HFF-Myc (cell line): ENCODE measurements around the gene GRIA1.

ENCODE experiments used
- DNase-seq: peaks from one replicate; pipeline ENCODE4 v3.0.0-alpha.2; 2011; ENCODE audit warnings: low read depth; ENCODE audit errors: extremely low read depth
- H3K4me3 ChIP-seq: replicated peaks from 2 replicates; pipeline ENCODE4 v1.5.1; 2011; ENCODE audit warnings: low read depth, mild to moderate bottlenecking, control low read depth, low read length
- TF ChIP-seq, protein P1 (sequence below): IDR thresholded peaks from 2 replicates; pipeline ENCODE4 v1.5.1; 2012; ENCODE audit warnings: mild to moderate bottlenecking, low read depth, low read length, control low read depth; ENCODE audit errors: missing control alignments

The GRIA1 gene

GRCh38 chr5:153798830-153799229, 308.4 kb downstream of the GRIA1 start:
- DNase-seq, result no peak
- no peak overlapping the region for H3K4me3 ChIP-seq
- TF ChIP-seq, protein P1, sequence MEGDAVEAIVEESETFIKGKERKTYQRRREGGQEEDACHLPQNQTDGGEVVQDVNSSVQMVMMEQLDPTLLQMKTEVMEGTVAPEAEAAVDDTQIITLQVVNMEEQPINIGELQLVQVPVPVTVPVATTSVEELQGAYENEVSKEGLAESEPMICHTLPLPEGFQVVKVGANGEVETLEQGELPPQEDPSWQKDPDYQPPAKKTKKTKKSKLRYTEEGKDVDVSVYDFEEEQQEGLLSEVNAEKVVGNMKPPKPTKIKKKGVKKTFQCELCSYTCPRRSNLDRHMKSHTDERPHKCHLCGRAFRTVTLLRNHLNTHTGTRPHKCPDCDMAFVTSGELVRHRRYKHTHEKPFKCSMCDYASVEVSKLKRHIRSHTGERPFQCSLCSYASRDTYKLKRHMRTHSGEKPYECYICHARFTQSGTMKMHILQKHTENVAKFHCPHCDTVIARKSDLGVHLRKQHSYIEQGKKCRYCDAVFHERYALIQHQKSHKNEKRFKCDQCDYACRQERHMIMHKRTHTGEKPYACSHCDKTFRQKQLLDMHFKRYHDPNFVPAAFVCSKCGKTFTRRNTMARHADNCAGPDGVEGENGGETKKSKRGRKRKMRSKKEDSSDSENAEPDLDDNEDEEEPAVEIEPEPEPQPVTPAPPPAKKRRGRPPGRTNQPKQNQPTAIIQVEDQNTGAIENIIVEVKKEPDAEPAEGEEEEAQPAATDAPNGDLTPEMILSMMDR, result no peak

DNA sequence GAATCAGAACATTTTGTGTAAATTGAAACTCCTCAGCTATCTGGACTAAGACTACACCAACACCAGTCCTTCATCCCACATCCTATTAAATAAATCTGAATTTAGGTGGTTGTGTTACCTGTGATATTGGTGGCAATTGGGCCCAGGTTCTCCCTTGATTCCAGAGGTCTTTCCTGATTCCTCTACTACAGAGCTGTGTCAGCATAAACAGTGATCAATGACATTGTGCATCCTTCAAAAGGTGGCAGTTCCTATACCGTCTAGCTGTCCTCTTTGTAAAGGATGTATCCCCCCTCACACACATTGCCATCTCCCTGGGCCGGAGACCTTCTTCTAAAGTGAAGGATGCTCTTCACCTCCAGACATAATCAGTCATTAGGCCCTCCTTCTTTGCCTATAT, 309.0 kb downstream of the GRIA1 start:
- no peak overlapping the region for H3K4me3 ChIP-seq
- TF ChIP-seq, protein P1, result no peak

GRCh38 chr5:153802050-153802821, 311.8 kb downstream of the GRIA1 start:
- TF ChIP-seq, protein P1, result no peak
- DNase-seq, result no peak
- no peak overlapping the region for H3K4me3 ChIP-seq

More for the DNA sequence above, 309.0 kb downstream of the GRIA1 start:
- no peak for DNase-seq

DNA sequence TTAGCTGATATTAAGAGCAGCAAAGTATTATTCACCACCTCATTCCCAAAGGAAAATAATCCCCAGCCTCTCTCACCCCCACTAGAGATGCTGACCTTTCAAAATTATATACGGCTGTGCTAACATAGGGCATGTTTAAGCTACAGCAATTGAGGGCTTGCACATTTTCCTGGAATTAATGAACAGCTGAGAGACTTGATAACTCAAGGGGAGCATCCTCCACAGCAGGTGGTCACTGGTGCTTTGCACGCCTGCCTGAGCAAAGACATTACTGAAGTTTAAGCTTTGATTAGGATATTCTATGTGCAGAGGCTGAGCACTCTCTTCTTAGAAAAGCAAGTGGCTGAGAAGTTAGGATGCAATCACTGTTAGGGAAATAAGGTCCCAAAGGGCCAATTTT, 317.3 kb downstream of the GRIA1 start:
- TF ChIP-seq, protein P1, result no peak
- no peak for DNase-seq
- no peak overlapping the region for H3K4me3 ChIP-seq

DNA sequence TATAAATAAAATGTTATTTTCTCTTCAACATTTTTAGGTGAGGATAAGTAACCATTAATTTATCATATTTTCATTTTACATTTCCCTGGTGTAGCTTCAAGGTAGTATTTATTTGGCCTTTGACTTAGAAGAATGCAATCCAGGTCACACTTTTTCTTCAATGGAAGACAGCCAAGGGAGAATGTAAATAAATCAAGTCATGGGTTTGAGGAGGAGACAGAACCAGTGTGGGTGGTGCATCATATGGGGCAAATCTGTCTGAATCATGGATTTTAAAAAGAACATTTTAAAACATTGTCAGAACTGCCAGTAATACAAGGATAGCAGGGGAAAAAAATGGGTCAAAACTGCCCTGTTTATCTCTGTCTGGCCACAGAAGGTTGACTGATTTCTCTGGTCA, 318.7 kb downstream of the GRIA1 start:
- DNase-seq, result no peak
- no peak overlapping the region for H3K4me3 ChIP-seq
- TF ChIP-seq, protein P1, result no peak

DNA sequence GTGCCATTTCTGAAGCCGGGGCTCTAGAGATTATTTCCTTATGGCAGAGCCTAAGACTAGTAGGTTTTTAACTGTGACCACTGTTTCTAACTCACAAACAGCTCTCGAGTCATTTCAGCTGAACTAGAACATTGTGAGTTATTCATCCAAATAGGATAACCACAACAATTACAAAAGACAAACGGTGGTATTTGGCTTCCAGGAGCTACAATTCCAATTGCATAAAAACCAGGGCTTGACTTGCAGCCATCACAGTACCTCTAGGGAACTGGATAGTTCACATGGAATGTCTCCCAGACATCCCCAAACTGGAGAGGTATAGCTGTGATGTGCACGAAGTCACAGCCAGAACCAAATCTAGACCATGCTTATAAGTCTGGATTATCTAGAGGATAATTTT, 323.4 kb downstream of the GRIA1 start:
- no peak for DNase-seq
- H3K4me3 ChIP-seq, result no peak overlapping the region
- TF ChIP-seq, protein P1, result no peak

- DNase-seq, result no peak
- no peak overlapping the region for H3K4me3 ChIP-seq
- TF ChIP-seq, protein P1, result no peak
Measured at GRCh38 chr5:153816870-153817269, 326.4 kb downstream of the GRIA1 start.
